Smooth muscle cell (in vitro differentiated cells): ENCODE results near the gene OR6C2. TPM values are rescaled to one million over a fixed set of nuclear protein-coding genes. Genes with fewer than 3 reads are reported as not detected.

Experiments
- DNase-seq: peaks from one replicate; lab custom pipeline; 2025; ENCODE audit not compliant: unreplicated experiment; lab: John Stamatoyannopoulos, UW
- H2AFZ ChIP-seq: fragments of 200-600 bp; sonication (generic); 2 replicates; pipeline ENCODE4 v1.6.0; 2016; ENCODE audit warnings: antibody characterized with exemption, low read depth, mild to moderate bottlenecking
- H3F3A ChIP-seq: fragments of 200-600 bp; sonication (generic); 2 replicates; pipeline ENCODE4 v1.6.0; 2017; ENCODE audit warnings: antibody characterized with exemption, low read depth
- H3K27ac ChIP-seq: fragments of 200-600 bp; sonication (generic); 2 replicates; pipeline ENCODE4 v1.5.1; 2016; ENCODE audit warnings: low read depth, mild to moderate bottlenecking
- H3K27me3 ChIP-seq: fragments of 200-600 bp; sonication (generic); 2 replicates; pipeline ENCODE4 v1.6.1; 2016; ENCODE audit warnings: low read depth, mild to moderate bottlenecking
- H3K36me3 ChIP-seq: fragments of 200-600 bp; sonication (generic); 2 replicates; pipeline ENCODE4 v1.5.1; 2016; ENCODE audit warnings: low read depth
- H3K4me1 ChIP-seq: fragments of 200-600 bp; sonication (generic); 2 replicates; pipeline ENCODE4 v1.5.1; 2016; ENCODE audit warnings: low read depth
- H3K4me2 ChIP-seq: fragments of 200-600 bp; sonication (generic); 2 replicates; pipeline ENCODE4 v1.6.0; 2016; ENCODE audit warnings: mild to moderate bottlenecking
- H3K4me3 ChIP-seq: fragments of 200-600 bp; sonication (generic); 2 replicates; pipeline ENCODE4 v1.5.1; 2016; ENCODE audit warnings: mild to moderate bottlenecking
- H3K79me2 ChIP-seq: fragments of 200-600 bp; sonication (generic); 2 replicates; pipeline ENCODE4 v1.6.0; 2016; ENCODE audit warnings: low read depth, mild to moderate bottlenecking
- H3K9ac ChIP-seq: fragments of 200-600 bp; sonication (generic); 2 replicates; pipeline ENCODE4 v1.6.0; 2016; ENCODE audit warnings: low read depth
- H3K9me3 ChIP-seq: fragments of 200-600 bp; sonication (generic); replicated peaks from 2 replicates; pipeline ENCODE4 v1.5.1; 2016; ENCODE audit warnings: low read depth
- H4K20me1 ChIP-seq: fragments of 200-600 bp; sonication (generic); 2 replicates; pipeline ENCODE4 v1.6.0; 2016; ENCODE audit warnings: low read depth
- CTCF ChIP-seq: fragments of 200-600 bp; sonication (generic); IDR thresholded peaks from 2 replicates; pipeline ENCODE4 v1.5.1; 2017; ENCODE audit warnings: borderline replicate concordance, mild to moderate bottlenecking, antibody characterized with exemption; ENCODE audit not compliant: insufficient read depth, poor library complexity, severe bottlenecking
- WGBS: methylation state at CpG from one replicate; pipeline ENCODE4 v1.1.7; 2016; ENCODE audit warnings: low lambda C conversion rate; 5-methylcytosine and 5-hydroxymethylcytosine counted together
- polyA plus RNA-seq: library from polyadenylated mRNA; unstranded; fragments of >200 nt; fragmentation: Nextera tagmentation; extraction: Ambion mirVana; gene quantifications from 2 replicates; pipeline ENCODE4 v1.2.1, GENCODE V29; 2016
- total RNA-seq: library from RNA; depleted of rRNA; stranded (reverse); fragments of >200 nt; gene quantifications from 2 replicates; pipeline ENCODE4 v1.2.3, GENCODE V29; 2014

The OR6C2 gene
- total and polyA plus RNA-seq, 2 experiments from 2014 or later: not detected

- H3K27ac ChIP-seq: no peak overlapping the region
- DNase-seq: no peak
- H3K4me2 ChIP-seq: no peak overlapping the region
- TF ChIP-seq CTCF: no peak
- no peak overlapping the region for H3K9ac ChIP-seq
- no peaks in the 10 kb centered on the region for H3F3A ChIP-seq
- H3K27me3 ChIP-seq: no peaks in the 10 kb centered on the region
- no peaks in the 10 kb centered on the region for H3K4me1 ChIP-seq
- H2AFZ ChIP-seq: no peak overlapping the region
- no peaks in the 10 kb centered on the region for H3K79me2 ChIP-seq
- H3K9me3 ChIP-seq: no peaks in the 10 kb centered on the region
- no peaks in the 10 kb centered on the region for H3K36me3 ChIP-seq
- no peak overlapping the region for H3K4me3 ChIP-seq
- no peaks in the 10 kb centered on the region for H4K20me1 ChIP-seq
- WGBS: 55% methylated on average over 2 of the region's 2 CpGs
Observed at GRCh38 chr12:55501601-55502000, 57.7 kb downstream of the OR6C2 start.

Other genes starting within 250 kb of the OR6C2 start
- not detected in 2 replicates for gene OR10A7, start 223.1 kb upstream of the OR6C2 start, total RNA-seq
- not detected in 2 replicates for gene OR10A7, start 223.1 kb upstream of the OR6C2 start, polyA plus RNA-seq
- gene OR6C74, start 199.5 kb upstream of the OR6C2 start, total RNA-seq: not detected in 2 replicates
- not detected in 2 replicates for gene OR6C74, start 199.5 kb upstream of the OR6C2 start, polyA plus RNA-seq
- gene OR6C6, start 147.5 kb upstream of the OR6C2 start, total RNA-seq: not detected in 2 replicates
- gene OR6C6, start 147.5 kb upstream of the OR6C2 start, polyA plus RNA-seq: not detected in 2 replicates
- not detected in 2 replicates for gene OR6C1, start 129.7 kb upstream of the OR6C2 start, total RNA-seq
- not detected in 2 replicates for gene OR6C1, start 129.7 kb upstream of the OR6C2 start, polyA plus RNA-seq
- gene OR6C3, start 113.3 kb upstream of the OR6C2 start, total RNA-seq: not detected in 2 replicates
- gene OR6C3, start 113.3 kb upstream of the OR6C2 start, polyA plus RNA-seq: not detected in 2 replicates
- gene OR6C75, start 81.1 kb upstream of the OR6C2 start, total RNA-seq: not detected in 2 replicates
- gene OR6C75, start 81.1 kb upstream of the OR6C2 start, polyA plus RNA-seq: not detected in 2 replicates
- not detected in 2 replicates for gene OR6C65, start 43.5 kb upstream of the OR6C2 start, total RNA-seq
- not detected in 2 replicates for gene OR6C65, start 43.5 kb upstream of the OR6C2 start, polyA plus RNA-seq
- not detected in 2 replicates for gene OR6C76, start 17.8 kb upstream of the OR6C2 start, total RNA-seq
- gene OR6C76, start 17.8 kb upstream of the OR6C2 start, polyA plus RNA-seq: not detected in 2 replicates
- not detected in 2 replicates for gene OR6C70, start 26.1 kb downstream of the OR6C2 start, total RNA-seq
- not detected in 2 replicates for gene OR6C70, start 26.1 kb downstream of the OR6C2 start, polyA plus RNA-seq
- gene OR6C68, start 48.3 kb downstream of the OR6C2 start, total RNA-seq: not detected in 2 replicates
- not detected in 2 replicates for gene OR6C68, start 48.3 kb downstream of the OR6C2 start, polyA plus RNA-seq
- not detected in 2 replicates for gene OR6C4, start 105.5 kb downstream of the OR6C2 start, total RNA-seq
- not detected in 2 replicates for gene OR6C4, start 105.5 kb downstream of the OR6C2 start, polyA plus RNA-seq
- gene OR2AP1, start 128.4 kb downstream of the OR6C2 start, total RNA-seq: not detected in 2 replicates
- not detected in 2 replicates for gene OR2AP1, start 128.4 kb downstream of the OR6C2 start, polyA plus RNA-seq
- not detected in 2 replicates for gene OR10P1, start 192.8 kb downstream of the OR6C2 start, total RNA-seq
- not detected in 2 replicates for gene OR10P1, start 192.8 kb downstream of the OR6C2 start, polyA plus RNA-seq